Islet precursor cell (in vitro differentiated cells): ENCODE data around the gene SAMD9.
"Not testable (repeated sequence)": the region's sequence is repeated elsewhere in the genome, so short reads cannot be mapped to it uniquely, and the experiment has no call there.

Experiments
- DNase-seq: peaks from one replicate; pipeline ENCODE4 v3.0.0-alpha.2; 2018

Gene SAMD9

DNA sequence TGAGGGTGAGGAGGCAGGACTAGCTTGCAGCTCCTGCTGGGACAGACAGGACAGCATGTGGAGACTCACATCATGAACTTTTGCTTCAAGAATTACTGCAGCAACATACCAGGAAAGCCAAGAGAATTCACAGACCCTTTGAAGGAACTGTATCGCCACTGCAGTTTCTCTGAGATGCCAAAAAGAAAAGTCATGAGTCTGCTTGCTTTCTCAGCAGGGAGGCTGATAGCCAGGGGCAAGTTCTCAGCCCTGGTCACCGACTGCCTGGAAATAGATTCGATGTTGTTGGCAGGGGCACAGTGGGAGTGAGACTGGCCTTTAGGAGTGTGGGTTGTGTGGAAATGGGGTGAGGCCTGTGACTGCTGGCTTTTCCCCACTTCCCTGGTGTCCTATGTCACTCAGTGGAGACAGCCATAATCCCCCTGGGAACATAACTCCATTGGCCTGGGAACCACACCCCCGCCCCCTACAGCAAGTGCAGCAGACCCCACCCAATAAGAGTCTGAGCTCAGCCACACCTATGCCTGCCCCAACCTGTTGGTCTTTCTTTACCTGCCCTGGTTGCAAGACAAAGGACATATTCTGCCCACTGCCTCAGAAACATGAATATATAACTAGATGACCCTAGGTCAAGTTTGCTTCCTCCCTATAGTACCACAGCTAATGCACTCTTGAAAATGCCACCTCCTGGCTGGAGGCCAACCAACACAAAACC, 1.6 kb upstream of the SAMD9 start:
- DNase-seq, result no peak

DNA sequence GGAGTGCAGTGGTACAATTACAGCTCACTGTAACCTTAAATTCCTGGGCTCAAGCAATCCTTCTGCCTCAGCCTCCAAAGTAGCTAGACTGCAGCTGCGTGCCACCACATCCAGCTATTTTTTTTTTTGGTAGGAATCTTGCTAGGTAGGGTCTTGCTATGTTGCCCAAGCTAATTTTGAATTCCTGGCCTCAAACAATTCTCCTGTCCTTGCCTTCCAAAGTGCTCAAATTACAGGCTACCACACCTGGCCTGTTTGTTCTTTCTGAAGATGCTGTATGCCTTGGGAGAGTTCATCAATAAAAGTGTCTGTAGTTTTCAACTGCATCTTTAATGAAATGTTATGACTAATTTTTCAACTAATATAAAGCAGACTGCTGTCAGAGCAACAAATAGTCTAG, 452 bp downstream of the SAMD9 start:
- DNase-seq, result no peak

DNA sequence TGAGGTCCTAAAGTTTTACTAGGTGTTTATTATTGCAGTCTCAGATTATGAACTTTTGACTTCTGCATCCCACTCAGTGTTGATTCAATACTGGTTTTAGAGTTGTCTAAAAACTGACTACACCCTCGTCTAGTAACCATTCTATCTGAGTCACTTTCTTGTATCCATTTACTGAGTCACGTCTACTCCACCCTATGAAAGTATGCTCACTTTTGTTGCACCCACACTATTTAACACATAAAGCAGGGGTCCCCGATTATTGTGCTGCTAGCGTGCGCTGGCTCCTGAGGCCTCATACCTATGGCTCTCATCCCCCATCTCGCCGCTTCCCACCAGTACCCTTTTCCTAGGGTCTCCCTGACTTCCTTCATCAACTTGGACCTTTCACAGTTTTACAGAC, 2.0 kb downstream of the SAMD9 start:
- no peak for DNase-seq

DNA sequence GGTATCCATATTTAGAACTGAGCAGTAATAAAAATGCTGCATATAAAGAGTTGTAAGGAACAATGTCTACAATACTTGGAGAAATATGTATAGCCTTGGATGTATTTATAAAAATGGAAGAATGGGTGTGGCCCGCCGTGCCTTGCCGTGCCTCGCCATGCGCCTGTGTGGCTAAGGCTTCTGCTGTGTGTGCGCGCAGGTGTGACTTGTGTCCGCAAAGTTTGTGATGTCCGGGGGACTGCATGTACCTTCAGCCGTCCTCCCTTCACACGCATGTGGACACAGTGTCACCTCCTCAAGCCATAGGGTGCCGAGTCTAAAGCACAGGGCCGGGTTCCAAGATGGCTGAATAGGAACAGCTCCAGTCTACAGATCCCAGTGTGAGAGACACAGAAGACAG, 9.8 kb downstream of the SAMD9 start:
- no peak for DNase-seq

DNA sequence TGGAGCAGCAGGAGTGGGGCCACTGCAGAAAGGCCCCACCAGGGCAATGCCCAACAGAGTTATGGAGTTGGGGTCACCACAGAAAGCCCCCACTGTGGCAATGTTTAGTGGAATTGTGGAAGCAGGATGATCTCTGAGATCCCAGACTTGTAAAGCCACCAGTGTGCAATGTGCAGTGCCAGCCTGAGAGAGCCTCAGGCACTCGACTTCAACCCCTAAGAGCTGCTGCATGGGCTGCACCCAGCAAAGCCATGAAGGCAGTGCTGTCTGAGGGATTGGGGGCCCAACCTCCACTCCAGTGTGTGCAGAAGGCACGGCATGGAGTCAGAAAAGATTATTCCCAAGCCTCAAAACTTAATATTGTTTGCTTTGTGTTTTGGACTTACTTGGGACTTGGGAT, 20.4 kb downstream of the SAMD9 start:
- DNase-seq, result no peak

DNA sequence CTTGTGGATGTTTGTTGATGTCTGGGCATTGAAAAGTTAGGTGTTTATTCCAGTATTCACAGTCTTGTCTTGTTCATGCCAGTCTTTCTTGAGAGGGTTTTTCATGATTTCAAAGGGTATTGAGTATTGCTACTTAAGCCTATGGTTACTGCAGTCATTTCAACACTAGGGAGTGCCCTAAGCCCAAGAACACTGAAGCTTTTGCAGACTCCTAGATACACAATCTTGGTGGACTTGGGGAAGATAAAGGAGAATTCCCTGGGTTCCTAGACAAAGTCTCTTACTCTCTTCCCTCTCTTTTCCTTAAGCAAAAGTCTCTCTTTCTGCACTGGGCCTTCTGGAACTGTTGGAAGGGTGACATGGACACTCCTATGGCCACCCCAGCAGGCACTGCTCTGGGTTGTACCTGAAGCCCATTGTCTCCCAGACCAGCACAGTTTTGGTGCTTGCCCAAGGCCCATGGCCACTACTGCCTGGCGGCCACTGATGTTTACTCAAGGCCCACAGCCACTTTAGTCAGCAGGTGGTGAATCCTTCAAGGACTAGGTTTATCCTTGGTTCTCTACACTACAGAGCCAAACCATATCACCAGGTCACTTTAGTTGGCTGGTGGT, 24.9 kb downstream of the SAMD9 start:
- no peak for DNase-seq

GRCh38 chr7:93073357-93073756, 44.4 kb downstream of the SAMD9 start:
- DNase-seq, result not testable (repeated sequence)

- DNase-seq, result no peak
Observed at GRCh38 chr7:93062599-93062998, 55.2 kb downstream of the SAMD9 start.

DNA sequence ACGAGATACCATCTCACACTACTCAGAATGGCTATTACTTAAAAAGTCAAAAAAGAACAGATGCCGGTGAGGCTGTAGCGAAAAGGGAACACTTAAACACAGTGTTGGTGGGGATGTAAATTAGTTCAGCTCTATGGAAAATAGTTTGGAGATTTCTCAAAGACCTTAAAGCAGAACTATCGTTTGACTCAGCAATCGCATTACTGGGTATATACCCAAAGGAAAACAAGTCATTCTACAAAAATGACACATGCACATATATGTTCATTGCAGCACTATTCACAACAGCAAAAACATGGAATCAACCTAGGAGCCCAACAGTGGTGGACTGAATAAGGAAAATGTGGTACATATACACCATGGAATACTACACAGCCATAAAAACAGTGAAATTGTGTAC, 56.9 kb downstream of the SAMD9 start:
- no peak for DNase-seq

DNA sequence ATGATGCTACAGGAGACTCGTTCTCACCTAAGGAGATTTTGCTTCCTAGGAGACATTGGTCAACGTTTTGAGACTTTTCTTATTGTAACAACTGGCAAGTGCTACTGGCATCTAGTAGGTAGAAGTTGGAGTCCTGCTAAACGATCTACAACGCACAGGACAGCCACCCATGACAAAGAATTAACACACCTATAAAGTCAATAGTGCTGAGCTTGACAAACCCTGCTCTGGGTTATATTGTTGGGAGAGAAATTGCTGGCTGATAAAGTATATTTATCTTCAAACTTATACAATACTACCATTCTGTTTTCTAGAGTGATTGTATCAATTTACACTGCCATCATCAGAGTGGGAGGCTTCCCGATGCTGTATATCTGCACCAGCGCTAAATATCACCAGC, 57.8 kb downstream of the SAMD9 start:
- no peak for DNase-seq

DNA sequence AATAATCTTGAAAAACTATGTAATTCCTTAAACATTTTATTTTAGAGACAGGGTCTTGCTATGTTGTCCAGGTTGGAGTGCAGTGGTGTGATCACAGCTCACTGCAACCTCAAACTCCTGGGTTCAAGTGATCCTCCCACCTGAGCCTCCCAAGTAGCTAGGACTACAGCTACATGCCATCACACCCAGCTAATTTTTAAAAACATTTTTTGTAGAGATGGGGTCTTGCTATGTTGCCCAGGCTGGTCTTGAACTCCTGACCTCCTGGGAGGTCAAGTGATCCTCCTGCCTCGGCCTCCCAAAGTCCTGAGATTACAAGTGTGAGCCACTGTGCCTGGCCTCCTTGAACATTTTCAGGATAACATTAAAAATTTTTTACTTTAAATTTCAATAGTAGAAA, 61.2 kb downstream of the SAMD9 start:
- not testable (repeated sequence) for DNase-seq

GRCh38 chr7:93055543-93056107, 62.2 kb downstream of the SAMD9 start:
- DNase-seq, result no peak

- no peak for DNase-seq
Observed at GRCh38 chr7:93054975-93055374, 62.8 kb downstream of the SAMD9 start.

GRCh38 chr7:93053949-93054943, 63.5 kb downstream of the SAMD9 start:
- DNase-seq, result no peak

GRCh38 chr7:93053209-93053948, 64.4 kb downstream of the SAMD9 start:
- DNase-seq, result no peak

DNA sequence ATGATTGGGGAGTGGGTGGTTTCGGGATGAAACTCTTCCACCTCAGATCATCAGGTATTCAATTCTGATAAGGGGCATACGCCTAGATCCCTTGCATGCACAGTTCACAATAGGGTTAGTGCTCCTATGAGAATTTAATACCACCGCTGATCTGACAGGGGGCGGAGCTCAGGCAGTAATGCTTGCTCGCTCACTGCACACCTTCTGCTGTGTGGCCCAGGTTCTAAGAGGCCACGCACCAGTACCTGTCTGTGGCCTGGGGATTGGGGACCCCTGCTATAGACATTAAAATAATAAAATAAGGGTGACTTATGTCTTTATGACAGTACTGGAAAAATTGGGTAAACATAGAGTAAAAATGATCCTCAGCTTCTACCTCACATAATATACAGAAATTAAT, 66.1 kb downstream of the SAMD9 start:
- no peak for DNase-seq
